Ramos (cell line): Measurements from ENCODE around the gene PLA2G3.
"Not testable (repeated sequence)": the region's sequence is repeated elsewhere in the genome, so short reads cannot be mapped to it uniquely, and the experiment has no call there.

Experiments
- in situ Hi-C: fragments of 300-500 bp; cut with MboI; formaldehyde crosslinking; loops from one replicate; pipeline ENCODE4 v1.14.3; 2022; ENCODE audit warnings: low sequenced_read_pairs; ENCODE audit not compliant: unreplicated experiment

Gene PLA2G3

DNA sequence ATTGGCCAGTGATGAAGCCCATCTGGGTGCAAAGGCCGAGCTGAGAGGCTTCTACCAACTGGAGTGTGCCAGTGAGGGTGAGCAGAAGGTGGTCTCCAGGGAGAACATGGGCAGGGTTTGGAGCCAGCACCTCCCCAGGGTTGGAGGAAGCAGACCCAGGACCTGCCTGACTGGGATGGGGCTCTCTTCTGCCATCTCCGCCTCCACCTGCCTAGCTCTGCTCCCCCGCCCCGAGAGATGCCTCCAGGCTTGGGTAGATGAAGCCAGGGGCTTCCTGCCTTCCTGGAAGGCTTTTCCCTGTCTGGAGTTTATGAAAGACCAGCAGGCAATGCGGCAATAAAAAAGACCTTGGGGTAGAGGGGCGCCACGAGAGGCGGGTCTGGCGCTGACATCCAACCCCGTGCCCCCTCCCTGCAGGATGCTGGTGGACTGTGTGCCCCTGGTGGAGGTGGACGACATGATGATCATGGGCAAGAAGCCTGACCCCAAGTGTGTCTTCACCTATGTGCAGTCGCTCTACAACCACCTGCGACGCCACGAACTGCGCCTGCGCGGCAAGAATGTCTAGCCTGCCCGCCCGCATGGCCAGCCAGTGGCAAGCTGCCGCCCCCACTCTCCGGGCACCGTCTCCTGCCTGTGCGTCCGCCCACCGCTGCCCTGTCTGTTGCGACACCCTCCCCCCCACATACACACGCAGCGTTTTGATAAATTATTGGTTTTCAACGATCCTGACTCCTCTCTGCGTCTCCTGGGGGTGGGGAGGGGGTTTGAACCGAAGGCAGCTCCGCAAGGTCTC is 36.2 kb downstream of the PLA2G3 start:
- in situ Hi-C loops: no loop called here

DNA sequence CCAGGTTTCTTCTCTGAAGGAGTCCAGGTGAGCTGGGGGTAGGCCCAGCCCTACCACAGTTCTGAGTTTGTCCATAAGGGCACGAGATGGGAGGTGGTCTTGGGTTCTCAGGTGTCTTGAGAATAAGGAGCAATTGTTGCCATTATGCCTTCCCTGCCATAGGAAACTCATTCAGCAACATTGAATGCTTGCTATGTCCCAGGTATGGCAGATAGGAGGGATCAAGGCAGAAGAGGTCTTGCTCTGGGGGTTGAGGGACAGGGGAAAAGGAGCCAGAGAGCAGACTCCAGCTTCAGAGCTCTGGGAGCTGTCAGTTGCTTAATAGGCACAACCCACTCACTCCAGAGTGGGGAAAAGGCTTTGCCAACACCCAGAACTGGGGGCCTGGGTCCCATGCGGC is 37.2 kb downstream of the PLA2G3 start:
- in situ Hi-C loops: no loop called here

GRCh38 chr22:31102441-31103081 is 37.7 kb downstream of the PLA2G3 start:
- in situ Hi-C loops: no loop called here

GRCh38 chr22:31100762-31101525 is 39.4 kb downstream of the PLA2G3 start:
- in situ Hi-C loops: no loop called here

- in situ Hi-C loops: no loop called here
Measured at GRCh38 chr22:31099841-31100761, 40.2 kb downstream of the PLA2G3 start.

DNA sequence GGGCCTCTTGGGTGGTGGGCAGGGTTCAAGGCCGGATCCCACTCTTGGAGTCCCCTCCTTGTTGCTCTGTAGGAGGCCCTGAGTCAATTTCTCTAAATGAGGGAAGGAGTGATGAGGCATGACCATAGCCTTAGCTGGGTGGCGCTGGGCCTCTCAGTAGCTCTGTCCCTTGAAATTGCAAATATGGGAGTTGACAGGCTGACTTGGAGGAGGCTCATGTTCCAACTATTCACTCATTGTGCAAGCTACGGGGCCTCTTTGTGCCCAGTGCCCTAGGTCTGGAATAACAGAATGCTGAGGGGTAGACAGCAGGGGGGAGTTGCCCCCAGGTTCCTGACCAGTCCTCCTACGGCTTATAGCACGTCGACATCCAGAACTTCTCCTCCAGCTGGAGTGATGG is 40.9 kb downstream of the PLA2G3 start:
- in situ Hi-C loops: no loop called here

DNA sequence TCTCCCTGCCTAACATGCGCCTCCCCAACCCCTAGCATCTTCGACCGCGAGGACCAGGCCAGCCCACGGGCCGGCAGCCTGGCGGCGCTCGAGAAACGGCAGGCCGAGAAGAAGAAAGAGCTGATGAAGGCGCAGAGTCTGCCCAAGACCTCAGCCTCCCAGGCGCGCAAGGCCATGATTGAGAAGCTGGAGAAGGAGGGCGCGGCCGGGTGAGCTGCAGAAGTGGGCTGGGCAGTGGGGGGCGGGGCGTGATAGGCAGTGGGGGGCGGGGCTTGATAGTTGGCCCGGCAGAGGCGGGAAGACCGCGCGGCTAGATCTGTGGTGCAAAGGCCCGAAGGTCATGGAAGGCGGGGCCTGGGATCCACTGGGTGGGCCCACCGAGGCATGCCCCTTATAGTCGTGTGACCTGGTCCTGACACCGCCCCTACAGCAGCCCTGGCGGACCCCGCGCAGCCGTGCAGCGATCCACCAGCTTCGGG is 41.6 kb downstream of the PLA2G3 start:
- in situ Hi-C loops: no loop called here

DNA sequence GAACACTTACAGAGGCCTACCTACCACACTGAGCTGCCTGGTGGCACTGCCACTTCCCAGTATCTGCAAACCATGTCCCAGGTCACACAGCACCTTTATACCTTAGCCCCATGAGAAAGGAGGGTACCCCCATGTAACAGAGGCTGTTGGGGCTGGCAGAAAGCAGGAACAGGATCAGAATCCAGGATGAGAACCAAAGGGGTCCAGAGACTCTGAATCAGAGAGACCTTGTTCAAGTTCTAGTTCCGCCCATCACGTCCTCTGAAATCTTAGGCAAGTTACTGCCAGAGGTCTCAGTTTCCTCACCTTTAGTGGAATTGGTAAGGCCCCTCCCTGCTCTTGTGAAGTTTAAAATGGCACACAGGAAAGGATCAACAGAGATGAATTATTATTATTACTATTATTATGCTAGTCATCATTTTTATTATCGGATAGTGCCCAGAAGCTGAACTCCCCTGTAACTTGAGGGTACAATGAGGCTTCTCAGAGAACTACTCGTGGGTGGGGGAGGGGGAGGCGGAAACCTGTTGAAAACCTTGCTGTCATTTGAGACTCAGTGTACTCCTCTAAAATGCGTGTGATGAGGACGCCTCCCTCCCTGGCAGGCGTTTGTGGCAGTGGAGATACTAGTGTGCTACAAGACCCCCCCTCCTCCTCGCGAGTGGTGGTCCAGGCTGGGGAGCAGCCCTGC is 42.2 kb downstream of the PLA2G3 start:
- in situ Hi-C loops: no loop called here

GRCh38 chr22:31097539-31097938 is 42.8 kb downstream of the PLA2G3 start:
- in situ Hi-C loops: not testable (repeated sequence)

- in situ Hi-C loops: no loop called here
Measured at GRCh38 chr22:31096657-31097279, 43.5 kb downstream of the PLA2G3 start.

GRCh38 chr22:31095637-31096249 is 44.6 kb downstream of the PLA2G3 start:
- in situ Hi-C loops: no loop called here

GRCh38 chr22:31094741-31095140 is 45.6 kb downstream of the PLA2G3 start:
- in situ Hi-C loops: no loop called here

DNA sequence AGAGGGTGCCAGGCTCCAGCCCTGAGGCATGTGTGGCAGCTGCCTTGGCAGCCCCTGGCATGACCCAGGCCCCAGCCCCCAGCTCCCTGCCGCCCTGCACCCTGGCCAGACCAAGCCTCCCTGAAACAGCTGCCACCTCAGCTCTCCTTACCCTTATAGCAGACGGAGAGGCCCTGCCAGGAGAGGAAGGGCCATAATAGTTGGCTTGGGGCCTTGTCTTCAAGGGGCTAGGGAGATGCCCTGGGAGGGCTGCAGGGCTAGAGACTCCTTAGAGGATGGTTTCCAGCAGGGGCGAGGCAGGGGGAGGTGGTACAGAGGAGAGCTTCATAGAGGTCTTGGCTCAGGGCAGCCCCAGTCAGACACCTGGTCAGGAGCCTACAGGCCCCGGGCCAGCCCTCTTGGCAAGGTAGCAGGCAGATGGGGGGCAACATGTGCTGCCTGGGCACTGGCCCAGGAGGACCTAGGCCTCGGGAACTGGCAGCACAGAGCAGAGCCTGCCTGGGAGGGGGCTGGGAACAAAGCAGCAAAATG is 46.2 kb downstream of the PLA2G3 start:
- in situ Hi-C loops: no loop called here

DNA sequence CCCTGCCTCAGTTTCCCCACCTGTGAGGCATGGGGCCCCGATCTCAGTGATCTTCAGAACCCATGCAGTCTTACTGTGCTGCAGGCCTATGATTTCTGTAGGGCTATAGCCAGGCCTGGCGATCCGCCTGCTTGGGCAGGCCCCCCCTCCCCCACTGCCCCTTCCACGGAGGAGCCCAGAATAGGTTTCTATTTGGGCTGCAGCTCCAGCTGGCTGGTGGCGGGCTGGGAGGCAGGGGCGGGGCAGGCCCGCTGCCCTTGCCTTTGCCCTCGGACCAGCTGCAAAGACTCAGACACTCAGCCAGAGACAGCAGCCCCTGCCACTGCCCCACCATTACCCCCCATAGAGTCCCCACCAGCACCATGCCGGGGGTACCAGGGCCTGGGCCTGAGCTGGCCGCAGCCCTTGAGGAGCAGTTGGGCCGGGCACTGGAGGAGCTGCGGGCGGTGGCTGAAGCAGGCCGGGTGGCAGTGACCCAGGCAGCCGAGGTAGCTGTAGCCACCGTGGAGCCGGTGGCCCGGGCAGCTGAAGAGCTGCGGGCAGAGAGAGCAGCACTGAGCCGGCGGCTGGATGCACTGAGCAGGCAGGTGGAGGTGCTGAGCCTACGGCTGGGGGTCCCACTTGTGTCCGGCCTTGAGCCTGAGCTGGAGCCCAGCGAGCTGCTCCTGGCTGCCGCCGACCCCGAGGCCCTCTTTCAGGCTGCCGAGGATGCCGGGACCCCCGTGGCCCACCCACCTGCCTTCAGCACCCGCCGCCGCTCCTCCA is 47.0 kb downstream of the PLA2G3 start:
- in situ Hi-C loops: no loop called here

GRCh38 chr22:31092161-31092560 is 48.1 kb downstream of the PLA2G3 start:
- in situ Hi-C loops: no loop called here

GRCh38 chr22:31091106-31091975 is 49.0 kb downstream of the PLA2G3 start:
- in situ Hi-C loops: no loop called here
